Measurements from ENCODE around the gene ABHD17B.

ABHD17B gene

DNA sequence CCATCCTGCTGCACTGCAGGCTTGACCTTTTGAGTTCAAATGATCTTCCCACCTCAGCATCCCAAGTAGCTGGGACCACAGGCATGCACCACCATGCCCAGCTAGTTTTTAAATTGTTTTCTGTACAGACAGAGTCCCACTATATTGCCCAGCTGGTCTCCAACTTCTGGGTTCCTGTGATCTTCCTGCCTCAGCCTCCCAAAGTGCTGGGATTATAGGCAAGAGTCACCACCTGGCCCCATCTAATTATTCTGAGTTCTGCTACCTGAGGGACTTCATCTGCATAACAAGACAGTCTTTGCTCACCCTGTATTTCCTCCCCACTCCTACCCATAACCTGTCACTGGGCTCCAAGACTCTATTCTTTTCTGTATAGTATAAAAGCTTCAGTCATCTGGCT lies 88.1 kb downstream of the ABHD17B start:
- no peak for DNase-seq (ENCODE audit: extremely low read depth in 1 of 2, low read depth in 1 of 2)

DNA sequence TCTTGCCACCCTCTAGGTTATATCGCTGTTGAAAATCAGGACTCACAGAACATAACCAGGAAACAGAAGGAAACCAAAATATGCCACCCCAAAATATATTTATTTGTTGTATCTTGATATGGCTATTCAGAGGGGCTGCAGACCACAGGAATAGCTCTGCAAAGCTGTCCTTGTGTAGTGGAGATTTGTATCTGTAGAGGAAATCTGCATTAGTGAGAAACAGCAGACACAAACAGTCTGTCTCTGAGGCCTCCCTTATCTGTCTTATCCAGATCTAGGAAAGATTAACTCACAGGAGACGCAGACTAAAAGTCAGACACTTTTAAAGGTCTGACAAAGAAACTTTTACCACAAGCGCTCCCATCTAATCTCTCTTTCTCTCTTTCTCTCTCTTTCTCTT lies 88.5 kb downstream of the ABHD17B start:
- no peak for DNase-seq (ENCODE audit: extremely low read depth in 1 of 2, low read depth in 1 of 2)

DNA sequence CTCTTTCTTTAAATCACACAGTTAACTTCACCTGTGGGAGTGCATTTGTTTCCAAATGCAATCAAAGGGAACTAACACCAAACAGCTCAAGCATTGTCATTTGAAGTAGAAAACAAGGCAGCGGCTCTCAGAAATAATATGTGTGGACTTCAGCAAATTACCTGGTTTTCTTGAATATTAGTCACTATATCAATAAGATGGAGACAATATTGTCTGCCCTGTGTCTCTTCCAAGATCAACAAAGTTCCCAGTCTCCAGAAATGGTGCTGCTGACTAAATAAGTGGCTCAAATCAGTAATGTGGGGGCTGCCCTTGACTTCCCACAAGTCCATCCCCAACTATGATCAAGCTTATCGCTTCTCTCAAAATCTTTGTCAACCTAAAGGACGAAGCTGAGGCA lies 89.6 kb downstream of the ABHD17B start:
- no peak for DNase-seq (ENCODE audit: extremely low read depth in 1 of 2, low read depth in 1 of 2)

DNA sequence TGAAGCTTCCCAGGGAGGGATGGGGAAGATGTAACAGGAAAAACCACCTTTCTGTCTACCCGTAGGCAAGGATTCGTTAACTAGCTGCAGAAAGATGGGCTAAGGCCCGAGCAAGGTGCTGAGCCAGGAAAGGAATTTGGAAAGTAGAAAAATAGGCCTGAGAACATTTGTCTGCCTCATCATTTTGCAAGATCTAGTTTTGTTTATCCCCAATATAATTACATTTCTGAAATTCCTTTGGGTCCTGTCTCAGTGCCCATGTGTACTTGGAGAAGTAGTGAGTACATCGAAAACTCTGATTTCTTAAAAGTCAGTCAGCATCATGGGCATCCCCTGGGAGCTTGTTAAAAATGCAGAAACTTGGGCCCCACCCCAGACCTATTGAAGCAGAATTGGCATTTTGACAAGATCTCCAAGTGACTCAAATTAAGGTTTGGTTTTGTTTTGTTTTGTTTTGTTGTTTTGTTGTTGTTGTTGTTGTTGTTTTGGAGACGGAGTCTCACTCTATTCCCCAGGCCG lies 90.5 kb downstream of the ABHD17B start:
- DNase-seq (ENCODE audit: extremely low read depth in 1 of 2, low read depth in 1 of 2): no peak

DNA sequence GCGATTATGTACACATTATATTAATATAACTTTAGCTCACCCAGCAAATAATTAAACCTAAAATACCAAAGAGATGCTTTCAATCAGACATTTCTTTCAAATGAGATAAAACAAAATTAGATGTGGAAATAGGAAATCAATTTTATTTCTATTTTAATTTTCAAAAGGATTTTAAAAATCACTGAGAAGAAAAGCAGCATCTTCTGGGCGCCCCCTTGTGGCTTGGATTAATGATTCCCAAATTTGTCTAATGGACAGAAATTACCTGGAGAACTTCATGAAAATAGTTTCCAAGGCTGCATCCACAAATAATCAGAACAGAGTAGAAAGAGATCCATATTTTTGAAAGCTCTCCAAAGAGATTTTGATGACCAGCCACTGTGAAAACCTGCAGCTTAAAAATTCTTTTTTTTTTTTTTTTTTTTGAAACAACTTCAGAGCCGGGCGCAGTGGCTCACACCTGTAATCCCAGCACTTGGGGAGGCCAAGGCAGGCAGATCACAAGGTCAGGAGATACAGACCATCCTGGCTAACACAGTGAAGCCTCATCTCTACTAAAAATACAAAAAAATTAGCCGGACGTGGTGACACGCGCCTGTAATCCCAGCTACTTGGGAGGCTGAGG lies 91.8 kb downstream of the ABHD17B start:
- peak in 1 of 2 donors; percentile 36 for DNase-seq (ENCODE audit: extremely low read depth in 1 of 2, low read depth in 1 of 2)

DNA sequence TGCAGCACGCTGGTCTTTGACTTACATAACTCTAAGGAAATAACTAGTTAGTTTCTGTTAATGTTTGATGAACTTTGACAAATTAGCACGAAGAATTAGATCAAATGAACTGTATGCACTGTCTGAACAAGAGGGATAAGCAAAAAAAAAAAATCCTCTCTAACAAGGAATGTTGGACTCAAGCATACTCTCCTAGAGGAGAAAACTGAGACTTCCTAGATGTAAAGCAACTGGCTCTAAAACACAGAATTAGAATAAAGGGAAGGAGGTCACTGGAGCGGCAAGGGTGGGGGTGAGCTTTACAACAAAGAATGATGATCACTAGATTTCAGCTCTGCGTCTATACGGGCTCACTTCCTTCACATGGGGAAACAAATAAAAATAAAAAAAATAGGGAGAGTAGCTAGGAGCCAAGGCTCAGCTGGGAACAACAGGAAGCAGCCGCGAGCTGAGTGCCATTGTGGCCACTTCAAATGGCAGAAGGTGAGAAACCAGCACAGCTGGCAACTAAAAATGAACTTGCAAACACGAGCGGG lies 94.0 kb downstream of the ABHD17B start:
- no peak for DNase-seq (ENCODE audit: extremely low read depth in 1 of 2, low read depth in 1 of 2)
